ENCODE results near the gene MTMR2. TPM values are rescaled to one million over a fixed set of nuclear protein-coding genes. Genes with fewer than 3 reads are reported as not detected.

MTMR2 gene
- total and polyA plus RNA-seq, 2 donors (not counting 3 experiments of a cell fraction or from before 2014, with no cell fraction given) = 19.5 to 49.5 TPM

DNA sequence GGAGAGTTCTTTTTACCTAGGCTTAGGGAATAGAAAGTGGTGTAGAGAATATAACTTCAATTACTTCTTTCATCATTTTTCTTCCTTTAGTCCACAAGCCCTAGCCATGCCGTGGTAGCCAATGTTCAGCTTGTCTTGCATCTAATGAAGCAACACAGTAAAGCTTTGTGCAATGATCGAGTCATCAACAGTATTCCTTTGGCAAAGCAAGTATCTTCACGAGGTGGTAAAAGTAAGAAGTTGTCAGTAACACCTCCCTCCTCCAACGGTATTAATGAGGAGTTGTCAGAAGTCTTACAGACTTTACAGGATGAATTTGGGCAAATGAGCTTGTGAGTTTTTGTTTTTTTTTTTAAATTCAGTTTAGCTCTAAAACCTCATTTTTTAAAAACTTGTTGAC lies 96.2 kb downstream of the MTMR2 start:
- ChIA-PET CTCF (interaction anchor here (0.6 to 1.2 kb wide), 4 partner anchors 8 to 515 kb away, joined by 3 to 5 read pairs (median 4); partner anchors contain the start of gene MAML2), POLR2A (no interaction called here)
- Histone ChIP-seq H2AFZ (ENCODE audit: low read depth, low read length) (no peak overlapping the region), H3K9me1 (replicated peaks; ENCODE audit: control insufficient read depth, extremely low read depth, insufficient read depth, low read length) (no peaks in the 10 kb centered on the region), H3K4me2 (ENCODE audit: insufficient read depth, low read length) (no peak overlapping the region), H3K36me3 (ENCODE audit: control insufficient read depth in 2 of 2, extremely low read depth in 1 of 2, insufficient read depth in 2 of 2, low read length in 2 of 2) (peaks cover 6 to 12% of the 10 kb centered on the region in 2 experiments), H3K9ac (replicated peaks; ENCODE audit: extremely low read depth, insufficient read depth, low read length) (no peak overlapping the region), H3K79me2 (ENCODE audit: control insufficient read depth, insufficient read depth, low read length) (no peaks in the 10 kb centered on the region), H3K9me3 (replicated peaks; ENCODE audit: control insufficient read depth, insufficient read depth, low read length) (no peaks in the 10 kb centered on the region), H3K4me3 (replicated peaks in 1 of 3; ENCODE audit: insufficient read depth in 1 of 3, low read depth in 1 of 3, low read length in 3 of 3) (no peak overlapping the region), H3K27me3 (ENCODE audit: control insufficient read depth in 2 of 2, insufficient read depth in 2 of 2, low read length in 2 of 2) (no peaks in the 10 kb centered on the region), H3K4me1 (ENCODE audit: control insufficient read depth, extremely low read depth, insufficient read depth, low read length) (no peaks in the 10 kb centered on the region), H3K27ac (ENCODE audit: insufficient read depth, low read depth, low read length) (no peak overlapping the region), H4K20me1 (replicated peaks; ENCODE audit: control insufficient read depth, extremely low read depth, insufficient read depth, low read length) (no peaks in the 10 kb centered on the region)
- no peak for DNase-seq (ENCODE audit: low read depth, low spot score)
- FAIRE-seq = peak; percentile 33
- TF ChIP-seq EZH2 (IDR thresholded peaks at IDR 0.05; ENCODE audit: borderline replicate concordance, low read depth, low read length, severe bottlenecking) (no peak), JUN (IDR thresholded peaks at IDR 0.05; ENCODE audit: borderline replicate concordance, insufficient read depth, insufficient read length, low read depth) (no peak), POLR2AphosphoS5 (IDR thresholded peaks at IDR 0.05; ENCODE audit: insufficient read depth, low read depth, low read length) (no peak), POLR2A (IDR thresholded peaks at IDR 0.05; ENCODE audit: low read depth, low read length) (no peak), FOS (IDR thresholded peaks at IDR 0.05; ENCODE audit: borderline replicate concordance, insufficient read depth, low read length) (no peak), GATA2 (IDR thresholded peaks at IDR 0.05; ENCODE audit: insufficient read depth, insufficient read length, low read depth, low read length) (no peak), MYC (IDR thresholded peaks at IDR 0.05; ENCODE audit: low read depth, low read length) (no peak)
- TF ChIP-seq, protein P1, sequence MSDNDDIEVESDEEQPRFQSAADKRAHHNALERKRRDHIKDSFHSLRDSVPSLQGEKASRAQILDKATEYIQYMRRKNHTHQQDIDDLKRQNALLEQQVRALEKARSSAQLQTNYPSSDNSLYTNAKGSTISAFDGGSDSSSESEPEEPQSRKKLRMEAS (IDR thresholded peaks at IDR 0.05; ENCODE audit: insufficient read depth, insufficient read length) = no peak
- TF ChIP-seq, protein P2, sequence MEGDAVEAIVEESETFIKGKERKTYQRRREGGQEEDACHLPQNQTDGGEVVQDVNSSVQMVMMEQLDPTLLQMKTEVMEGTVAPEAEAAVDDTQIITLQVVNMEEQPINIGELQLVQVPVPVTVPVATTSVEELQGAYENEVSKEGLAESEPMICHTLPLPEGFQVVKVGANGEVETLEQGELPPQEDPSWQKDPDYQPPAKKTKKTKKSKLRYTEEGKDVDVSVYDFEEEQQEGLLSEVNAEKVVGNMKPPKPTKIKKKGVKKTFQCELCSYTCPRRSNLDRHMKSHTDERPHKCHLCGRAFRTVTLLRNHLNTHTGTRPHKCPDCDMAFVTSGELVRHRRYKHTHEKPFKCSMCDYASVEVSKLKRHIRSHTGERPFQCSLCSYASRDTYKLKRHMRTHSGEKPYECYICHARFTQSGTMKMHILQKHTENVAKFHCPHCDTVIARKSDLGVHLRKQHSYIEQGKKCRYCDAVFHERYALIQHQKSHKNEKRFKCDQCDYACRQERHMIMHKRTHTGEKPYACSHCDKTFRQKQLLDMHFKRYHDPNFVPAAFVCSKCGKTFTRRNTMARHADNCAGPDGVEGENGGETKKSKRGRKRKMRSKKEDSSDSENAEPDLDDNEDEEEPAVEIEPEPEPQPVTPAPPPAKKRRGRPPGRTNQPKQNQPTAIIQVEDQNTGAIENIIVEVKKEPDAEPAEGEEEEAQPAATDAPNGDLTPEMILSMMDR (IDR thresholded peaks at IDR 0.05; ENCODE audit: extremely low read depth in 1 of 2, insufficient read depth in 1 of 2, low read depth in 1 of 2, low read length in 2 of 2) = no peak
- dilution Hi-C loops (cut with MboI; ENCODE audit: extremely low pct_ligation_motif_present, low sequenced_read_pairs) = no loop called here
- intact Hi-C loops (cut with micrococcal nuclease) = no loop called here
- no TSS peak for BruUV-seq (replicated peaks)

Data from endothelial cell of umbilical vein (primary cell).